ENCODE data around the gene RPL39L.

- TF ChIP-seq POLR2A (IDR thresholded peaks at IDR 0.05) (no peak), CTCF (IDR thresholded peaks at IDR 0.05) (no peak), POLR2AphosphoS5 (IDR thresholded peaks at IDR 0.05) (no peak)
Measured at GRCh38 chr3:187136936-187137335, 2.4 kb downstream of the RPL39L start.
